GM21367 (cell line): ENCODE measurements around the gene TRA2A.
"Not testable (repeated sequence)": the region's sequence is repeated elsewhere in the genome, so short reads cannot be mapped to it uniquely, and the experiment has no call there.

Experiments used
- ATAC-seq: cut with Tn5 transposase; IDR thresholded peaks from one replicate; pipeline ENCODE4 v1.9.1; 2021; ENCODE audit not compliant: unreplicated experiment

TRA2A gene

DNA sequence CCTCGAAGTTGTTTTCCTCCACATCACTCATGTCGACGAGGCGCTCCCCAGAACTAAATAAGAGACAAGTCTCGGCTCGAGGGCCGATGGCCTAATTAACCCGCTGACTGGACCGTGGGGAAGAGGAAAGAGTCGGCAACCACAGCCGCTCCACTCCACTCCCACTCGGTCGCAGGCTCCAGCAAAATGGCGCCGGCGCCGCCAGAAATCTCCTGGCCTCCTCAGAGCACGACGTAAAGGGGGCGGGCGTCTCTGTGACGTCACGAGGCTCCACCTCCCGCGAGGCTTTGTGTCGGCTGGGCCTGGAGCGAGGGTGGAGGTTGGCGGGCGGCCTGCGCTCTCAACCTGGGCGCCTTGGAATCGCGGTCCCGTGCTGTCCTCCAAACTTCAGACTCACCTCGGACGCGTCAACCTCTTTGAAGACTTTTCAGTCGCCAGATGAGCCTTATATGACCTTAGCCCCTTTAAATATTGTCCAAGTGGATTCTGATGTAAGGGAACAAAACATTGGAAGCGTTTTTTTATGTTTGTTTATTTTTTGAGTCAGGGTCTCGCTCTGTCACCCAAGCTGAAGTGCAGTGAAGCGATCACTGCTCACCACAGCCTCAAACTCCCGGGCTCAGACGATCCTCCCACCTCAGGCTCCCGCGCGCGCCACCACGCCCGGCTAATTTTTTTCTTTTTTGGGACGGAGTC is at the start of gene TRA2A:
Gene TRA2A (minus strand): TSS at position 188 of the 696 bp plus-strand sequence. CDS start 157 bp downstream, at position 31.
- peak; percentile 90 for ATAC-seq

- ATAC-seq, result peak; percentile 89
Measured at GRCh38 chr7:23570592-23571200, 38.9 kb upstream of the TRA2A start.

DNA sequence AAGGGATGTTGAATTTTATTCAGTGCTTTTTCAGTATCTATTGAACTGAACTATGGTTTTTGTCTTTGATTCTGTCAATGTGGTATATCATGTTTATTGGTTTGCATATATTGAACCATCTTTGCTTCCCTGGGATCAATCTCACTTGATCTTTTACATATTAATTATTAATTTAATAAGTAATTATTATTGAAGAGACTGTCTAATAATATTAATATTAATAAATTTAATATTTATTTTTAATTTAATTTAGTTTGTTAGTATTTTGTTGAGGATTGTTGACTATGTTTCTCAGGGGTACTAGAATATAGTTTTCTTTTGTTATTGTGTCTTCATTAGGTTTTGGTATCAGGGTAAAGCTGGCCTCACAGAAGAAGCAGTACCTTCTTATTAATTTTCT is 26.5 kb upstream of the TRA2A start:
- ATAC-seq, result no peak

DNA sequence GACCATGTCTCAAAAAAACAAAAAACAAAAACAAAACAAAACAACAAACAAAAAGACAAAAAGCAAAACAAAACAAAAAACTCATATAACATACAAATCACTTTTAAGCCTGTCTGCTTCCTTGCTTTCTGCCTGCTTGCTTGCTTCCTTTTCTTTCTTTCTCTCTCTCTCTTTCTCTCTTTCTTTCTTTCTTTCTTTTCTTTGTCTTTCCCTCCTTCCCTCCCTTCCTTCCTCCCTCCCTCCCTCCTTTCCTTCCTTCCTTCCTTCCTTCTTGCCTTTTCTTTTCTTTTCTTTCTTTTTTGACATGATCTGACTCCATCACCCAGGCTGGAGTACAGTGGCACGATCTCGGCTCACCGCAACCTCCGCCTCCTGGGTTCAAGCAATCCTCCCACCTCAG is 15.9 kb upstream of the TRA2A start:
- ATAC-seq, result no peak

DNA sequence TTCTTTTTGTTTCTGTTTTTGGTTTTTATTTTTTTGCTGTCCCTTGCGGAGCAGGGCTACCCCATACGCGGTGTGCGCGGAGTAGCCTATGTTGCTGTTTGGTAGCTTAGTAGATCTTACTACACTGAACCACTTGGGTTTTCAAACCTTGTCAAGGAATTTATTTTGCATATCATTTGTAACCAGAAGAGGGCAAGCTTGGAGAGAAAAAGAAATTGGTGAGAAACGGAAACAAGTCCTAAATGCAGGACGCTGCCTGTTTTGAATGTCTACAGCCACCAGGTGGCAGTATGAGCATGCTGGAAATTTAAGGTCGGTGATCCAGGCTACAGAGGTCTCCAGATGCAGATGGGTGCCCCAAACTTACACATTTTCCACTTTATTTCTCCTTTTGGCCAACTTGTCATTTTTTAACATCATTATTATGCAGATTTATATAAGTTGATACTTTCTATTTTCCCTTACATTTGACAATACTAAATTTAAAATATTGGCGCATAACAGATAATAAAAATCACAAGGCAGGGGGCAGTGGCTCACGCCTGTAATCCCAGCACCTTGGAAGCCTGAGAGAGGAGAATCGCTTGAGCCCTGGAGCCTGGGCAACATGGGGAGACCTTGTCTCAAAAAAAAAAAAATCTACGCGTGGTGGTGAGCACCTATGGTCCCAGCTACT is 15.3 kb upstream of the TRA2A start:
- peak; percentile 60 for ATAC-seq

DNA sequence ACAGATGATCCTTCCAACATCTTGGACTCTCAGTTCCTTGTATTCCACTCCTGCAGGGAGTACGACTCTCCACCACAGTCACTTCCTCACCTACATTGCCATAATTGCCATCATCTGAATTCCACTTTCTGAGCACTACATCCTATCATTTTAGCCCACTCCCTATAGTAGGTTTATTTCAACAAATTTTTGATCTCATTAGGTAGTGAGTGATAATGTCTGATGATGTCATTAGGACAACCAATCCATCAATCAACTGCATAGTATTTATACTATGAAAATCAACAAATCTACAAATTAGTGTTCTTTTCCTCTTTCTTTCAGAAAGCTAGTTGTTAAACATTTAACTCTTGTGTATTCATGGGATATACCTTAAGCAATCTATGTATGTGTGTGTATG is 13.7 kb upstream of the TRA2A start:
- no peak for ATAC-seq

DNA sequence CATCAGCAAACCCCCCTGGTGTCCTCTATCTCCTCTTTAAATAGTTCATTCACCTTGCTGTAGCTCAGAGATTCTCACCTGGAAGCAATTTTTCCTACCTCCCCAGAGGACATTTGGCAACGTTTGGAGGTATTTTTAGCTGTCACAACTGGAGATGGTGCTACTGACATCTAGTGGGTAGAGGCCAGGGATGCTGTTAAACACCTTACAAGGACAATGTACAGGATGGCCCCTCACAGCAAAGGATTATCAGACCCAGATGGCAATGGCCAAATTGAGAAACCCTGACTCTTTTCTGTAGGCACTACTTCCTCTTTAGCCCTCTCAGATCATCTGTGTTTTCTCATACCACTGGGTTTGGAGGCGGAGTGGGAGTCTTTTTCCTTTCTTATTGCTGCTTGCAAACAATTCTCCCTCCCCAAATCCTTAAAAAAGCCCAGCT is 13.2 kb upstream of the TRA2A start:
- ATAC-seq, result peak; percentile 74

- ATAC-seq, result no peak
Measured at GRCh38 chr7:23542752-23543151, 11.0 kb upstream of the TRA2A start.

DNA sequence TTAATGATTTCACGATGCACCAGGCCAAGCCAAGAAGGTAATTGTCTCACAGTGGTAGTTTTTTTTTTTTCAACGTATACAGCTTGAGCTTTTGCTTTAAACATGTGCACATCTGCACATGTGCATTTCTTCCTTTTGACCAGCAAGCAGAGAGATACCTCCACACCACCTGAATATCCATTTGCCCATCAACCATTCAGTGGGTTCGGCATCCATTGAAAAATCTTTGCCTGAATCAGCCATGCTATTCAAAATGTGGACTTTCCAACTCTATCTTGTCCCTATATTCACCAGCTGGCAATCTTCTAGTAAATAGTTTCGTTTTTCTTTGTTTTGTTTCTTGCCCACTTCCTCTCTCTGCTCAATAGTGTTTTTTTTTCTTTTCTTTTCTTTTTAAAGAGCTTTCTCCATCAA is 7.7 kb upstream of the TRA2A start:
- ATAC-seq, result no peak

DNA sequence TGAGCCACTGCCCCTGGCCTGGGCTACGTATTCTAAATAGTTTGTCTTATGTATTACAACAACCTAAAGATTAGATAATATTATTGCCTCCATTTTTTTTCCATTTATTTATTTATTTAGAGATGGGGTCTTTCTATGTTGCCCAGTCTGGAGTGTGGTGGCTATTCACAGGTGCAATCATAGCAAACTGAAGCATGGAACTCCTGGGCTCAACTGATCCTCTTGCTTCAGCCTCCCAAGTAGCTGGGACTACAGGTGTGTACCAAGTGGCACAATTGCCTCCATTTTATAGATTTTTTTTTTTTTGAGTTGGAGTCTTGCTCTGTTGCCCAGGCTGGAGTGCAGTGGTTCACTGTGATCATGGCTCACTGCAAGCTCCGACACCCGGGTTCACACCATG is 6.5 kb upstream of the TRA2A start:
- no peak for ATAC-seq

GRCh38 chr7:23533238-23533604 is 1.4 kb upstream of the TRA2A start:
- no peak for ATAC-seq

DNA sequence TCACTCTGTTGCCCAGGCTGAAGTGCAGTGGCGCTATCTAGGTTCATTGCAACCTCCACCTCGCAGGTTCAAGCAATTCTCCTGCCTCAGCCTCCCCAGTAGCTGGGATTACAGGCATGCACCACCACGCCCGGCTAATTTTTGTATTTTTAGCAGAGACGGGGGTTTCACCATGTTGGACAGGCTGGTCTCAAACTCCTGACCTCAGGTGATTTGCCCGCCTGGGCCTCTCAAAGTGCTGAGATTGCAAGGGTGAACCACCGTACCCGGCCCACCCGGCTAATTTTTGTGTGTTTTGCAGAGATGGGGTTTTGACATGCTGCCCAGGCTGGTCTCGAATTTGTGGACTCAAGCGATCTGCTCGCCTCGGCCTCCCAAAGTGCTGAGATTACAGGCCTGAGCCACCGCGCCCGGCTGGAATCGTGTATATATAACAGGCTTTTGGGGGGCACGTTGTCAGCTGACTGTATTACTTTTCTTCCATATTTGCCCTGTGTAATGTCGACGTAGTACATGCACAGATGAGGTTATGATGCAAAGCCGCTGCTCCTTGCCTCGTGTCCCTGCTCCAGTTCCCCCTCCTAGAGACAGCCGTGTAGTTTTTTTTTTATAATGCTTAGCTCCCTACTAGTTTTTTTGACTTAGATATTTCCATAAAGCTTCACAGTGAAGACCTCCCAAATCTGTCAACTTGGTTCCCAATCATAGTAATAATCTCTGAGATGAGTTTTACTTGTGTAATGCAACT is 883 bp upstream of the TRA2A start:
- ATAC-seq, result no peak

GRCh38 chr7:23531050-23531793 is 559 bp downstream of the TRA2A start:
- ATAC-seq, result peak; percentile 18

- no peak for ATAC-seq
Measured at GRCh38 chr7:23530405-23530804, 1.4 kb downstream of the TRA2A start.

DNA sequence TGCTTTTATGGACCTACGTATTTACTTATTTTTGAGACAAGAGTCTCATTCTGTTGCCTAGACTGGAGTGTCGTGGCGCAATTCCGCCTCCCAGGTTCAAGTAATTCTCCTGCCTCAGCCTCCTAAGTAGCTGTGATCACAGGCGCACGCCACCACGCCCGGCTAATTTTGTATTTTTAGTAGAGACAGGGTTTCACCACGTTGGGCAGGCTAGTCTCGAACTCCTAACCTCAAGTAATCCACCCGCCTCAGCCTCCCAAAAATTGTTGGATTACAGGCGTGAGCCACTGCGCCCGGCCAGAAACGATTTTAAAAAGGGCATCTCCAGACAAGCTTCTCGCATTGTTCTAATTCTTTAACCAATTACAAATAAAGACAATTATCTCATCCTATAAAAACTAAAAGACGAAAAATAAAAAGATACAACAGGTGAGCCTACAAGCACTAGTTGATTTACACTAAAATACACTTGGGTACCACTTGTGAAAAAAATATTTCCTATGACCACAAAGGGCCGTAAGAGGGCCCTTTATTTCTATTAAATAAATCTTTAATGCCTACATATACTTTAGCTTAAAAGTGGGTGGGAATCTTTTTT is 2.4 kb downstream of the TRA2A start:
- ATAC-seq, result no peak

DNA sequence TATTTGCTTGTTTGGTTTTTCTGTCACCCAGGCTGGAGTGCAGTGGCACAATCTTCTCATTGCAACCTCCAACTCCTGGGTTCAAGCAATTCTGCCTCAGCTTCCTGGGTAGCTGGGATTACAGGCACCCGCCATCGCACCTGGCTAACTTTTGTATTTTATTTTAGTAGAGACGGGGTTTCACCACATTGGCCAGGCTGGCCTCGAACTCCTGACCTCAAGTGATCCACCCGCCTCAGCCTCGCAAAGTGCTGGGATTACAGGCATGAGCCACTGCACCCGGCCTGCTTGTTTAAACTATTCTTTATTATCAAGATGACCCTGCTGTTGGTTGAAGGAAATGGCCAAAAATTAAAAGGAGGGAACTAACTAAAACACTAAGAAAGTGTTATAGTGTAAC is 6.2 kb downstream of the TRA2A start:
- not testable (repeated sequence) for ATAC-seq

DNA sequence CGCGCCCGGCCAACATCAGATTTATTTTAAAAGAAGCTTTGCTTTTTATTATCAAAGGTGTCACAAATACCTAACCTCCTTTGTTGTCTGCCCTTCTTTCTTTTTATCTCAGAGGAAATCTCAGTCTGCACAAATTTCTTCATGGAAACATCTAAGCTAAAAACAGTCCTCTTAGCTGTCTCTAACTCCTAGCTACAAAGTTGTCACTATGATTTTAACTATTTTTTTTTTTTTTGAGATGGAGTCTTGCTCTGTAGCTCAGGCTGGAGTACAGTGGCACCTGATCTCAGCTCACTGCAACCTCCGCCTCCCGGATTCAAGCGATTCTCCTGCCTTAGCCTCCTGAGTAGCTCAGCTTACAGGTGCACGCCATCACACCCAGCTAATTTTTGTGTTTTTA is 7.3 kb downstream of the TRA2A start:
- ATAC-seq, result no peak

GRCh38 chr7:23523486-23524075 is 8.2 kb downstream of the TRA2A start:
- no peak for ATAC-seq

DNA sequence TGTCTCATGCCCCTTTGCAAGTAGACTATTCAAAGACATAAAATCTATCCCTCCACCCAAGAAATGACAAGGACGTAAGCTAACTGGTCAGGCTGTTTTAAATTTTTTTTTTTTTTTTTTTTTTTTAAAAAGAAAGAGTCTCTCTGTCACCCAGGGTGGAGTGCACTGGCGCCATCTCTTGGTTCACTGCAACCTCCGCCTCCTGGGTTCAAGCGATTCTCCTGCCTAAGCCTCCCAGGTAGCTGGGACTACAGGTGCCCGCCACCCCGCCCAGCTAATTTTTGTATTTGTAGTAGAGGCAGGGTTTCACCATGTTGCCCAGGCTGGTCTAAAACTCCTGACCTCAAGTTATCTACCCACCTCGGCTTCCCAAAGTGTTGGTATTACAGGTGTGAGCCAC is 11.2 kb downstream of the TRA2A start:
- no peak for ATAC-seq

DNA sequence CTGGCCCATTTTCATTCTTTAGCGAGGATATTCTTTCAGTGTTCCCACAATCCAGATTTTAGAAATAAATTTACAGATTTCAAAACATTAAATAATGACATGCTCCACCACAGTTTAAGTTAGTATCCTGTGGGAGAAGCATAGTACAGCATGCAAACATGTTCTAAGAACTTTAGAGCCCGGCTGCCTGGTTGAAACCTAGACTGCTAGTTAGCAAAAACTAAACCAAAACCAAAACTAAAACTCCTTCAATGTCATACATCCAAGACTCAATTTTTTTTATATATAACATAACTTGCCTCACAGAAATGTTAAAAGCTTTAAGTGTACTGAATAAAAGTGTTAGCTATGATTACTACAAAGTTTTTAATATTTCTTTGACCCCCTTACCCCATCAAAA is 17.0 kb downstream of the TRA2A start:
- no peak for ATAC-seq
